ENCODE results near the gene CYP4F8. TPM values are rescaled to one million over a fixed set of nuclear protein-coding genes. Genes with fewer than 3 reads are reported as not detected.

CYP4F8 gene
- total and polyA plus RNA-seq, 11 donors, result not detected

DNA sequence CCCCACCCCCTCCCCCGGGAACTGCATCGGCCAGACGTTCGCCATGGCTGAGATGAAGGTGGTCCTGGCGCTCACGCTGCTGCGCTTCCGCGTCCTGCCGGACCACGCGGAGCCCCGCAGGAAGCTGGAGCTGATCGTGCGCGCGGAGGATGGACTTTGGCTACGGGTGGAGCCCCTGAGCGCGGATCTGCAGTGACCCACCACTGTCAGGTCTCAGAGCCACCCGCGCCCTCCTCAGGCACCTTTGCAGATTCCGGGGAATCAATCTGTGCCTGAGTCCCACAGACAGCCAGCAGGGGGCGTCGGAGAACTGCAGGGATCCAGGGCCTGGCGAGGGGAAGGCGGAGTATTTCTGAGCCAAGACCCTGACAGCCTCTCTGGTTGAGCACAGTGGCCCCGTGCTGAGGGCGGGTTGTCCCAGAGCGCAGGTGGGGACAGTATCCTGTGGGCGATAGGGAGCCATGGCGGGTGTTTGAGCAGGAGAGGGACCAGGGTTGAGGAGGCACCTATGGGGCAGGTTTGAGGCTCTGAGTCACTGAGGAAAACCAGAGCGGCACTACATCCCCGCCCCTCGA lies 30.4 kb upstream of the CYP4F8 start:
- H3K9me3 ChIP-seq, result no peaks in the 10 kb centered on the region
- H3K36me3 ChIP-seq, result no peaks in the 10 kb centered on the region
- H3K27me3 ChIP-seq, result peaks cover 0 to 48% (median 14%) of the 10 kb centered on the region in 9 donors
- peaks cover 0 to 5% (median 0%) of the 10 kb centered on the region in 12 donors for H3K4me1 ChIP-seq
- H3K27ac ChIP-seq, result no peak overlapping the region
- ATAC-seq (peak; percentile 64 to 83 (median 80)), DNase-seq (peak; percentile 62 to 91 (median 80))
- intact Hi-C loops (cut with DNase I), result loop anchor here in 3 of 10 donors (2.0 to 5.0 kb wide), 4 partner anchors 283 to 600 kb away; partner anchors contain the start of gene FAM32A (in 1 of the 3)
- TF ChIP-seq, protein P1, sequence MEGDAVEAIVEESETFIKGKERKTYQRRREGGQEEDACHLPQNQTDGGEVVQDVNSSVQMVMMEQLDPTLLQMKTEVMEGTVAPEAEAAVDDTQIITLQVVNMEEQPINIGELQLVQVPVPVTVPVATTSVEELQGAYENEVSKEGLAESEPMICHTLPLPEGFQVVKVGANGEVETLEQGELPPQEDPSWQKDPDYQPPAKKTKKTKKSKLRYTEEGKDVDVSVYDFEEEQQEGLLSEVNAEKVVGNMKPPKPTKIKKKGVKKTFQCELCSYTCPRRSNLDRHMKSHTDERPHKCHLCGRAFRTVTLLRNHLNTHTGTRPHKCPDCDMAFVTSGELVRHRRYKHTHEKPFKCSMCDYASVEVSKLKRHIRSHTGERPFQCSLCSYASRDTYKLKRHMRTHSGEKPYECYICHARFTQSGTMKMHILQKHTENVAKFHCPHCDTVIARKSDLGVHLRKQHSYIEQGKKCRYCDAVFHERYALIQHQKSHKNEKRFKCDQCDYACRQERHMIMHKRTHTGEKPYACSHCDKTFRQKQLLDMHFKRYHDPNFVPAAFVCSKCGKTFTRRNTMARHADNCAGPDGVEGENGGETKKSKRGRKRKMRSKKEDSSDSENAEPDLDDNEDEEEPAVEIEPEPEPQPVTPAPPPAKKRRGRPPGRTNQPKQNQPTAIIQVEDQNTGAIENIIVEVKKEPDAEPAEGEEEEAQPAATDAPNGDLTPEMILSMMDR (IDR thresholded peaks at IDR 0.05), result peak; percentile 78 to 90 (median 86)
- no peak for TF ChIP-seq POLR2A (IDR thresholded peaks at IDR 0.05)
- WGBS, 4 donors, result 9 to 11% (median 9%) methylated on average over 23 to 35 of the region's 35 CpGs
- no peak overlapping the region for H3K4me3 ChIP-seq

DNA sequence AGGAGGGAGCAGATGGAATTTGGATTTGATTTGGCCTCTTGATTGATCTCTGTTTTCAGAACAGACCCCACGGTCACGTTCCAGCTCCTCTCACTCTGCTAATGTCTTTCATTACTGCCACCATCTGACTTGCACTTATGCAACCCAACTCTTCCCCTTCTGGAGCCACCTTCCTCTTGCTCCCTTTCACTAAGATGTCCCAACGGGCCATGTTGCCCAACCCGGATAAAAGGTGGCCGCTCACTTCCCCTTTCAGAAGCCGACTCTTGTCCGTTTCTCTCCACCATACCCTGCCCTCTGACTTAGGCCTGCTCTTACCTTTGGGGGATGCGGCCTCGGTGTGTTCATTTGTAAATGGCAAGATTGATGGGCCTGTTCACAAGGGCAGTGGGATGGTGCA lies 27.4 kb upstream of the CYP4F8 start:
- Histone ChIP-seq H3K27me3 (peaks cover 0 to 52% (median 14%) of the 10 kb centered on the region in 9 donors), H3K4me1 (peaks cover 0 to 5% (median 0%) of the 10 kb centered on the region in 12 donors), H3K9me3 (peaks cover 0 to 4% (median 0%) of the 10 kb centered on the region in 12 donors), H3K36me3 (no peaks in the 10 kb centered on the region), H3K27ac (no peak overlapping the region), H3K4me3 (no peak overlapping the region)
- 76 to 85% (median 81%) methylated on average over 9 of the region's 9 CpGs for WGBS, 4 donors
- peak in 1 of 4 donors; percentile 47 for ATAC-seq
- intact Hi-C loops (cut with DNase I), result no loop called here
- TF ChIP-seq, protein P1 (IDR thresholded peaks at IDR 0.05), result no peak
- peak in 4 of 5 donors; percentile 34 to 73 (median 40) for DNase-seq

DNA sequence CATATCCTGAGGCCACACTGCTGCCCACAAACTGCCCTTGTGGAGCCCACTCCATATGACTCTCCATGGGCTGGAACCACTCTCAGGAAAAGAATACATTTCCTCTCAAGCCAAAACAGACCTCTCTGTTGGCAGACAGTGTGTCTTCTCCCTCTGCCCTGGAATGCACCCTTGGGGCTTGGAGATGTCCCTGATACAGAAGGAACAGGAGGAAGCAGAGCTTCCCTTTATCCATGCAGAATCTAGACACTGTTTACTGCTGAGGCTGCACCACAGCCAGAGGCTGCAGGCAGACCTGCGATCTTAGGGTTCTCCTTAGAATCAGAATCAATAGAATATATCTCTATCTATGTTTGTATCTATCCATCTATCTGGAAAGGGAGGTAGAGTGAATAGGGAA lies 26.8 kb upstream of the CYP4F8 start:
- TF ChIP-seq, protein P1 (IDR thresholded peaks at IDR 0.05), result no peak
- no peak for TF ChIP-seq POLR2A (IDR thresholded peaks at IDR 0.05)
- ATAC-seq, result no peak
- intact Hi-C loops (cut with DNase I), result no loop called here
- WGBS, 4 donors, result 73 to 100% (median 89%) methylated on average over 1 of the region's 1 CpG
- H3K4me1 ChIP-seq, result peaks cover 0 to 5% (median 0%) of the 10 kb centered on the region in 12 donors
- DNase-seq, result no peak
- H3K36me3 ChIP-seq, result no peaks in the 10 kb centered on the region
- peaks cover 0 to 48% (median 13%) of the 10 kb centered on the region in 9 donors for H3K27me3 ChIP-seq
- no peak overlapping the region for H3K27ac ChIP-seq
- no peak overlapping the region for H3K4me3 ChIP-seq
- peaks cover 0 to 4% (median 0%) of the 10 kb centered on the region in 12 donors for H3K9me3 ChIP-seq

DNA sequence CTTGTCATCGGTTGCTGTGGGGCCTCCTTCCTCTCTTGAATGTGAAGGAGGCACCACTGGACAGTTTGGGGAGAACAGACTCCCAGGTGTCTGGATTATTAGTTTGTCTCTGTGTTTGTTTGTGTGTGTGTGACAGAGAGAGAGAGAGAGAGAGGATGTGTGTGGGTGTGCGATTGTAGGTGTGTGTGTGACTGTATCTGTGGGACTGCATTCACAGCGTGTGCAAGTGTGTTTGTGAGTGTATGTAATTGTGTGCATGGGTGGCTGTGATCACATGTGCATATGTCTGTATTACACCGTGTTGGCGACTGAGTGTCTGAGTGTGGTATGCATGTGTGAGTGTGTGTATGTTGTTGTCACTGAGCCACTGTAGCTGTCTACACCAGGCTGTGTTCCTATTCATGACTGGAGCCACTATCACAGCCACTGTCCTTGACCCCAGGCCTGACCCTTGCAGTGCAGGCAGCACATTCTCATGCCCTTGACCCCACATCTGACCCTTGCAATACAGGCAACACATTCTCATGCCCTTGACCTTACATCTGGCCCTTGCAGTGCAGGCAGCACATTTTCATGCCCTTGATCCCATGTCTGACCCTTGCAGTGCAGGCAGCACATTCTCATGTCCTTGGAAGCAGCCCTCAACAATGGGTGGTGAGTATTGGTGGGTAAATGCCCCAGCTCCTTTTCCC lies 25.1 kb upstream of the CYP4F8 start:
- Histone ChIP-seq H3K4me1 (no peaks in the 10 kb centered on the region), H3K9me3 (peaks cover 0 to 4% (median 0%) of the 10 kb centered on the region in 12 donors), H3K27ac (no peak overlapping the region), H3K36me3 (no peaks in the 10 kb centered on the region), H3K27me3 (peaks cover 0 to 31% (median 3%) of the 10 kb centered on the region in 9 donors), H3K4me3 (no peak overlapping the region)
- intact Hi-C loops (cut with DNase I), result no loop called here
- TF ChIP-seq POLR2A (IDR thresholded peaks at IDR 0.05), result no peak
- TF ChIP-seq, protein P1 (IDR thresholded peaks at IDR 0.05), result no peak
- DNase-seq, result no peak
- 69 to 88% (median 74%) methylated on average over 5 of the region's 5 CpGs for WGBS, 4 donors
- ATAC-seq, result no peak

Data from heart left ventricle (tissue), 16 donors.